ENCODE data around the gene TMEM108.

Gene TMEM108

DNA sequence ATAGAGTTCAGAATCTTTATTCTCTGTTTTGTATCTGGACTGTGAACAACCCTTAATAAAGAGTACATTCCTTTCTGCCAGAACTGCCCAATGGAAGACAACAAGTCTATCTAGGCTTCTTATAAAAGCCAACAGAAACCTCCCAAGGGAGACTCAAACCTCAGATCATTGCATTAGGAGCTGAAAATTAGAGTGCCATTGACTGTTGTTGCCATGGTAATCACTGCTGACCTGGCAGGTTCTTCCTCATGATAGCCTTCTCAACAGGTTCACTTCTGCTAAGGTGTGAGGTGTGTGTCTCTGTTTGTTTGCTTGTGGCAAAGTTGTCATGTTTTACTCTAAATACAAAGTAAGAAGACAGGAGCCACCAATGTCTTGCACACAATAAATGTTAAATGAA lies 79.2 kb downstream of the TMEM108 start:
- no peak for DNase-seq (ENCODE audit: low spot score)

- no peak for DNase-seq (ENCODE audit: low spot score)
These were observed 81.0 kb downstream of the TMEM108 start for GRCh38 chr3:133119176-133119575.

DNA sequence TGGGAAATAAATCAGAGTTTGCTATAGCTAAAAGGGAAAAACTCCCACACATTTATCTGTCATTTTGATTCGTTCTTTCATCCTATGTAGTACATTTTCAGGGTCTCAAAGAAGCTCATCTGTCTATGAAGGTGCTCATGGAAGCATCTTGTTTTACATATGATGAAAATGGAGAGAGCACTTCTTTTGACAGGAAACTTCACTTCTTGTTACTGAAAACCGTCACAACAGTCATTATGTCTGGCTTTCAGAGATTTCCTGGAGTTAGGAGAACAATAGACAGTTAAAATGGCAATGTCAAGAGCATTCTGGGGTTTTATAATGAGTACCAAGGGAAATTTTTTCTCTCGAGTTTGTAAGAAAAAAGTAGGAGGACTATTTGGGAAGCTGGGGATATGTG lies 83.3 kb downstream of the TMEM108 start:
- DNase-seq (ENCODE audit: low spot score): no peak

- DNase-seq (ENCODE audit: low spot score): no peak
These were observed 85.4 kb downstream of the TMEM108 start for GRCh38 chr3:133123636-133124035.

DNA sequence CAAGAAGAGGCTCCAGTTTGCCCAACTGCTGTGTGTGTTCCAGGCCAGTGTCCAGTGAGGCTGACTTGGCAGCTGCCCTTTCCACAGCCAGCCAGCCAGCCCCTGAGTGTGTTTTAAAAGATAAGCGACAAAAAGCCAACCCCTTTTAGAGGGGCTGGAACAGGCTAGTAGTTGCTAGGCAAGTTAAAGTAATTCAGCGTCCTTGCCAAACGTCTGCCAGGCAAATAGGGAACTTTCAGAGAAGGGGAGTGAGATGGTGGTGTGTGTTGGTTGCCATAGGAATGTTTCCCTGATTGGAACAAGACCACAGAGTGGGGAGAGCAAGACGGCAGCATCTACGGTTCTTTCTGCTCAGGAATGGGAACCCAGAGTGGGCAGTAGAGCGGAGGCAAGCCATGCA lies 86.3 kb downstream of the TMEM108 start:
- DNase-seq (ENCODE audit: low spot score): no peak

- DNase-seq (ENCODE audit: low spot score): no peak
These were observed 87.0 kb downstream of the TMEM108 start for GRCh38 chr3:133125171-133125570.

- no peak for DNase-seq (ENCODE audit: low spot score)
These were observed 87.6 kb downstream of the TMEM108 start for GRCh38 chr3:133125802-133126201.

DNA sequence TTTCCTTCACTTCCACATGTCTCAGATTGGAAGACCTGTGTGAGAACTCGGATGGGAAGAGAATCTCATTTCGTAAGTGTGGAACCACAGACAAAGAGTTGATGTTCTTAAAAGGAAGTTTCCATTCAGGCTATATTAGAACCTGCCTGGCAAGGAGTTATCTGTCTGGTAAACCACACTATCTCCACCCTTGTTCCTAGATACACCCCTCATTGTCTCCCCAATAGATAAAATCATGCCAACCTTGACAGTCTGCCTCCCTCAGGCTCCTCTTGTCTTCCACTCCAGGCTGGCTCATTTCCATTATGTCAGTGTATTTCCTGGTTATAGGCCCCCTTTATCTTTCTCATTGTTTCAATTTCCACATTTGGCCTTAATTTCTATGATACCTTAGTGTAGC lies 89.2 kb downstream of the TMEM108 start:
- DNase-seq (ENCODE audit: low spot score): no peak

DNA sequence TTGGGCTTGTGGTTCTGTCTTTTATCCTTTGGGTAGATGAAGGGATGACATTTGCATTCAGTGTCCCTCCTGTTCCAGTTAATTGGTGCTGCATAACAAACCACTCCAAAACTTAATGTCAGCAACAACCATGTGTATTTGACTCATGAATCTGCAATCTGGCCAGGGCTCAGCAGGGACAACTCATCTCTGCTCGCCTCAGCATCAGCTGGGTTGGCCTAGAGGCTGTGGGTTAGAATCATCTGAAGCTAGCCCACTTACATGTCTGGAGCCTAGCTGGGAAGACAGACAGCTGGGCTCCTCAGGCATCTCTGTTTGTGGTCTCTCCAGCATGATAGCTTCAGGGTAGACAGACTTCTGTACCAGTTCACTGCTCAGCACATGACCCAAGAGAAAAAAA lies 92.0 kb downstream of the TMEM108 start:
- DNase-seq (ENCODE audit: low spot score): no peak

GRCh38 chr3:133135306-133135705 lies 97.1 kb downstream of the TMEM108 start:
- no peak for DNase-seq (ENCODE audit: low spot score)

DNA sequence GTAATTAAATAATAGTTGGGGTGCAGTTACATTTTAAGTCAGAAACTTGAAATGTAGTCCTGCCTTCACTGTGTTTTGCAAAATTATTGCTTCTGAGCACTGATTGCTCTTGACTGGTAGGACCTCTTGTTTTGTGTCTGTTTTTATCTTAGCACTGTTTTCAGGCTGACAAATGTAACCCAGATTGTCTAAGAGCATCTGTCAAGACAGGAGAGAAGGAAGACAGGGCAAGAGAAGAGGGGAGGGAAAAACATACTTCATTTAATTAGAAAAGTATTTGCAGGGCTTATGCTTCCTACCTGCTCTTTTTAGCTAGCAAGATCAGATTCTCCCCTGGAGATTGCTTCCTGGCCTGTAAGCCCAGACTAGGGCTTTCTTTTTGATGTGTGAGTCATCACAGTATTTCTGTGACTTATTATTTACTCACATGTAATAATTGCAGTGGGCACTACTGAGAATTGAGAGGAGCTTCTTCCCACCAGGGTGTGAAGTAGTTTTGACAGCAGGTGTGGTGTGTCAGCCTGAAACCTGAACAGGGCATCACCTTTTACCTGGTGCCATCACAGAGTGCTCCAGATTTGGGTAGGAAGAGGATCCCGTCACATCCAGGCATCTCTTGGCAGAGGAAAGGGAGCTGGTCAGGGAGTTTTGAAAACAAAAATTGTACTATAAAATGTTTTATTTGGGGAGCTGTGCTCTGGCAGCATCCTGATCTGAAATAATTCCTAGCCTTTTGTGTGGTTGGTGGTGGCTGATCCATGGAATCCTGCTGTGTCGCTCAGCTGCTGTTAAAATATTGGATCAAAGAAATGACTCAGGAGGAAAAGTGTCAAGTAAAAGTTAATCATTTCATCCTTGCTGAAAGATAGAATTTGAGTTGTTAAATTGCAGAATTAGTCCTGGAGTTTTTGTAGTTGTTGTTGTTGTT lies 98.2 kb downstream of the TMEM108 start:
- no peak for DNase-seq (ENCODE audit: low spot score)

DNA sequence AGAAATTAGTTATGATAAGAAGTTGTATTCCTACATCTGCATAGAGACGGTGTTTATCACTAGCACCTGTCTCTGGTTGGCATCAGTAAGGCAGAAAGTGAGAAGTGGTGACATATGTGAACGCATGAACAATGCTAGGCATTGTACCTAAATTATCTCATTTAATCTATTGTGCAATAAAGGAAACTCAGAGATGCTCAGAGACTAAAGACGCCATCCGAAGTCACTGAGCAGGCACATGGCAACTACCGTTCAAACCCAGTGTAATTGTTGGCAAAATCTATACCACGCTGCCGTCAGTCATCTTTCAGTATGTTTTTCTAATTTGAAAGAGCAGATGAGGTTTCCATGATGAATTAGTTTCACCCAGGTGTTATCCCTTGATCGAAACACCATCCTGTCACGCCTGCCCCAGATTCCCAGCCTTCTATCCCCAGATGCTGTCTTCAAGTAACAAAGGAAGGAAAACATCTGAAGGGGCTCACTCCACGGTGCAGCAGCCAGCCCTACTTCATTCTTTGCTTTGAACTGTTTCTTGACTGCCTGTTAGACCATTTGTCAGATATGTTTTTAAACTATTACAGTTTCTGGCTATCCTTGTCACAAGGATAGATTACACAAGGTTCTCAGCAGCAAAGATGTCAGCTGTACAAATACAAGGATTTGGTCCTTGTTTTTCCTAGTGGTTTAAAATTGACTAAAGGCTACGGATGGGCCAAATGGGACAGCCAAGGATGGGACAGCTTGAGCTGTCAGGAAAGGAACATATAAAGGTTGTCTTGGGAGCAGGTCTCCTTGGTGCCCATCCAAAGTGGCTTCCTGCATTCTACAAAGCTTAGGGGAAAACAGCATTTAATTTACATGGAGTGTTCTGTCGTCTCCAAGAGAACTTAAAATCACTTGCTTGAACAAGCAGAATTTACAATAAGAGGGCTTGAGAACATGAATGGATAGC lies 99.1 kb downstream of the TMEM108 start:
- DNase-seq (ENCODE audit: low spot score): no peak

DNA sequence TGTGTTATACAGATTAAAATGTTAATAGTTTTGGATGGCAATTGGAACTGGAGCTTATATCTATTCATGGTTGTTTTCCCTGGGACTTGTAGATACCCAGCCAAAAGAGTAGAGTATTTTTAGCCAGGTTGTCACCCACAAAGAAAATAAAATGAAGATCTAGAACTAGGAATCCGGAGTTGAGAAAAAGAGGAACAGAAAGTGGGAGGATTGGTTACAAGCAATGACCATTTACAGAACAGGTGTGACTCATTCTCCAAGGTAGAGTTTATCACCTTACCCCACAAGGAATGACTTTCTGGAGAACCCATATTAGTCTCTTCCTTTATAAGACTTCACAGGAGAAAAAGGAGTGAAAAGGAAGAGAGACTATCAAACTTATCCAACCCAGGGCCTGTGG lies 99.8 kb downstream of the TMEM108 start:
- DNase-seq (ENCODE audit: low spot score): no peak

- no peak for DNase-seq (ENCODE audit: low spot score)
These were observed 113.9 kb downstream of the TMEM108 start for GRCh38 chr3:133152056-133152455.

DNA sequence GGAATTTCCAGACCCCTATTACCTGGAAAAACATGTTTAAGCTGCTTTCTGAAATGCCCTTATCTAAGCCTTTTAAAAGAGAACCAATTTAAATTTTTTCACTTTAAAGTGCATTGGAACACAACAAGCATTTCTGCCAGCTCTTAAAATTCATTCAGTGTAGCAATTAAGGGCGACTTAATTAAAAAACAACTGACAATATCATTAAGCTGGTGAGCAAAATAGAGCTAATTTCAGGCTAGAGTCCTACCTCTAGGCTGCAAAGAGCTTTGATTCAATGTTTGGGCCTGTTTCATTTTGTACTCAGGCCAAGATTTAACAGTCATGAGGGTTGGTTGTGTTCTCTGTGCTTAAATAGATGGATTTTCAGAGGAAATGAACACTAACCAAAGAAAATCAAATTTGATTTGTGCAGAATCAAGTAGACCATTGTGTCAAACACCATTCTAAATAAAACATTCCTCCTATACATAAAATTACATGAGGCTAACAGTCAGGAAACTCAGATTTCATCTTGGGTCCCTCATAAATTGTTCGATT lies 114.6 kb downstream of the TMEM108 start:
- DNase-seq (ENCODE audit: low spot score): no peak

DNA sequence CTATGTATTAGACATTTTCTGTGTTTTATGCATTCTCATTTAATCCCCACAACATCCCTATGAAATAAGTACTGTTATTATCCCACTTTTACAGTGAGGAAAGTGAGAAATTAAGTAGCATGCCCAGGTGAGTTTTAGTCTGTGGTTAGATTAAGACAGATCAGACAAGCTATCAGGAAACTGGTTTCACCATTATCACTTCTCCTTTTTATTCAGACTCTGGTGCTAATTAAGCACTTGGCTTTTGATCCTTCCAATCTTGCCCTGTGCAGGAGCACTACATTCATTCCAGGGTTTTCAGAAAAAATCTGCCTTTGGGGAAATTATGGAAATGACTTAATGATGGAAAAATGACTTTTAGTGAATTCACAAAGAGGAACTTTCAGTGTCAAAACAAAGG lies 115.2 kb downstream of the TMEM108 start:
- DNase-seq (ENCODE audit: low spot score): no peak

DNA sequence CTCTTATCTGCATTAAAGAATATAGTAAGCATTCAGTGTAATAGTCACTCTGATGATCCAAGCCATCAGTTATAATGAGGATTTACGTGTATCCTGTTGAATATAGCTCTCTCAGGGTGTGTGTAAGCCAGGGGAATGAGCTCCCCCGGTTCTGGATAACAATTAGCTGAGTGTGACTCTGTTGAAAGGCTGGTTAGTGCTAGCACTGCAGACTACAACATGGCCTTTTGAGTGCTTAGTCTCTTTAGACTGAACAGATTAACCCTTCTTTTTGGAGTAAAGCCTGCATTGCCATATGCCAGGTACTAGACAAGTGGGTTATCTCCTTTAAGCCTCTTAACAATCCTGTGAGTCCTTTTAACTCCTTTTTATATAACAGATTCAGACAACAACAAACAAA lies 119.5 kb downstream of the TMEM108 start:
- DNase-seq (ENCODE audit: low spot score): no peak

GRCh38 chr3:133158686-133159085 lies 120.5 kb downstream of the TMEM108 start:
- no peak for DNase-seq (ENCODE audit: low spot score)

DNA sequence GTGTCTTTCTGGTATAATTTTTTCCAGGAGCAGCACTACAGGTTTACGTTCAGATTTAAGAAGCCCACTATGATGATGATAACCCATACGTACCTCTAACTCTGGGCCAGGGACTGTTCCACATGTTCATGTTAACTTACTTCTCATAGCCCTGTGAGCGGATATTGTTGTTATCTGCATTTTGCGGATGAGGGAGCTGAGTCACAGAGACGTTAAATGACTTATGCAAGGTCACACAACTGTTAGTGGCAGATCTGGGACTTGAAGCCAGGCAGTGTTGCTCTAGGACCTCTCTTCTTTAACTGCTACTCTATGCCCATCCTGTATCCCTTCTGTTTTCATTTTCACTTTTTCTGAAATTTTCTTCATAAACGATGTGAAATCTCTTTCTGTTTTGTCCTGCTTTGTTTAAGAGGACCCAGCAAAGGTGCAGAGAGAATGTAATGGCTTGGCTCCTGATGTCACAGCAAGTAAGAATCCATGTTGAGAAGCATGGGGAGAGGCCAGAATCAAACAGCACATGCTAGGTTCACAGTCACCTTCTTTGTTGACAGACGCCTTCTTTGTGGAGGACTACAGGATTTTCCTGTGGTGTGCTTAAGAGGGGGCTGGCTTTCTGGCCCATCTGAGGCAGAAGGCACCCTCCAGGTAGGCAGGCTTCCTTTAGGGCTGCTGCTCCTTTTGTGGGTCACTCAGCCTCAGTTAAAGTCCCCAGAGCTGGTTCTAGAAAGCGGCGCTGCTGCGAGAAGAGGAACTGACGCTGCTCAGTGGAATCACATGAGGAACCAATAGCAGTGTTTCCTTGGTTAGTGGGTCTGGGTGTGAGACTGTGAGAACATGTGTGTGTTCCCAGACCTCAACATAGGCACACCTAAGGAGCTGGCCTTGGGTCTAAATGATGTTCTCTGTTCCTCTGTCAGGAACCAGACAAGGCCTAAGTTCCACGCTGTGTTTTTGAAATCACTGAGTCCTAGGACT lies 121.6 kb downstream of the TMEM108 start:
- no peak for DNase-seq (ENCODE audit: low spot score)

DNA sequence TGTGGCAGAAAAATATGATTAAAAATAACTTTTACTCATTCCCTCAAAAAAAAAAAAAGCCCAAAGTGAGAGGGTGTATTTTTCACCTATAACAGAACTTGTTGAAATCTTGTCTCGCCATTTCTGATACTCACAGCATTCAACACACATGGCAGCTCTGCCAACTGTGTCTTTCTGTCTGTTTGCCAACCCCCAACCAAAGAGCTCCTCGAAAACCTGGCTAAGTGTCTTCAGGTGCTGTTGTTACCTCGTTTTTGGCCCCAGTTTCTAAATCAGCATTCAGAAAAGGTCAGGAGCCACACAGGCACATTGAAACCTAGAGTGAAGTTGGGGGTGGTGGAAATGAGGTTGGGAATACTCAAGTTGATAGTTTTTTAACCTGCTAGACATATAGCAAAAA lies 123.5 kb downstream of the TMEM108 start:
- DNase-seq (ENCODE audit: low spot score): no peak

DNA sequence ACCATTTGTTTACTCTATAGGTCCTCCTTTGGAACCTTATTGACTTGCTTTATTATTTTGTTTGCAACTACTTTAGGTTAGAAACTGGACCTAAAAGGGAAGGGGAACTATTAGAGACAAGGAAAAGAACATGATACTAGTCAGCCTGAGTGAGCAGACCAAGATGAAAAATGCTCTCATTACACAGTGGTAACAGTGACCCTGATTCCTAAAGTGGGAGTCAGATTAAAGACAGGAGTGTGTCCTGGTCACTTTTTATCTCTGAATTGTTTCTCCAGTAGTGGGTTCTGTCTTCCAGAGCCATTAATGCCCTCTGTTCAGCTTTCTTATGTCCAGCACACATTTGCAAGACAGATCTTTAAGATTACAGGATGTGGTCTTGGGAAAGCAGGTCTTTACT lies 124.1 kb downstream of the TMEM108 start:
- no peak for DNase-seq (ENCODE audit: low spot score)

All from left forelimb (tissue), 1 donor.